Measurements from ENCODE around the gene DYNC2I2. TPM values are rescaled to one million over a fixed set of nuclear protein-coding genes. Genes with fewer than 3 reads are reported as not detected.

Gene DYNC2I2
- total RNA-seq, 3 donors from 2014 or later: 36.7 to 46.3 (median 43.7) TPM

DNA sequence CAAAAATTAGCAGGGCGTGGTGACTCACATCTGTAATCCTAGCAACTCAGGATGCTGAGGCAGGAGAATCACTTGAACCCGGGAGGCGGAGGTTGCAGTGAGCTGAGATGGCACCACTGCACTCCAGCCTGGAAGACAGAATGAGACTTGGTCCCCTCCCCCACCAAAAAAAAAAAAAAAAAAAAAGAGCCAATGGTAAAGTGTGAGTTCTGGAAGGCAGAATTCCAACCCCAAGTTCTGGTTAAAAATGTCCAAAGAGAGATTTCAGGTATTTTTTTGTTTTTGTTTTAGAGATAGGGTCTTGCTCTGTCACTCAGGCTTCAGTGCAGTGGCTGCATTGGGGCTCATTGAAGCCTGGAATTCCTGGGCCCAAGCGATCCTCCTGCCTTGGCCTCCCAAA is 30.8 kb upstream of the DYNC2I2 start:
- ATAC-seq (no peak), DNase-seq (no peak)
- no peaks in the 10 kb centered on the region for H3K9me3 ChIP-seq
- peaks cover 39% of the 10 kb centered on the region for H3K4me1 ChIP-seq (ENCODE audit: low read depth)
- no peaks in the 10 kb centered on the region for H3K36me3 ChIP-seq (ENCODE audit: low read depth)
- TF ChIP-seq CTCF (IDR thresholded peaks at IDR 0.05): no peak
- H3K4me3 ChIP-seq: no peak overlapping the region
- intact Hi-C loops (cut with DNase I, micrococcal nuclease): no loop called here

DNA sequence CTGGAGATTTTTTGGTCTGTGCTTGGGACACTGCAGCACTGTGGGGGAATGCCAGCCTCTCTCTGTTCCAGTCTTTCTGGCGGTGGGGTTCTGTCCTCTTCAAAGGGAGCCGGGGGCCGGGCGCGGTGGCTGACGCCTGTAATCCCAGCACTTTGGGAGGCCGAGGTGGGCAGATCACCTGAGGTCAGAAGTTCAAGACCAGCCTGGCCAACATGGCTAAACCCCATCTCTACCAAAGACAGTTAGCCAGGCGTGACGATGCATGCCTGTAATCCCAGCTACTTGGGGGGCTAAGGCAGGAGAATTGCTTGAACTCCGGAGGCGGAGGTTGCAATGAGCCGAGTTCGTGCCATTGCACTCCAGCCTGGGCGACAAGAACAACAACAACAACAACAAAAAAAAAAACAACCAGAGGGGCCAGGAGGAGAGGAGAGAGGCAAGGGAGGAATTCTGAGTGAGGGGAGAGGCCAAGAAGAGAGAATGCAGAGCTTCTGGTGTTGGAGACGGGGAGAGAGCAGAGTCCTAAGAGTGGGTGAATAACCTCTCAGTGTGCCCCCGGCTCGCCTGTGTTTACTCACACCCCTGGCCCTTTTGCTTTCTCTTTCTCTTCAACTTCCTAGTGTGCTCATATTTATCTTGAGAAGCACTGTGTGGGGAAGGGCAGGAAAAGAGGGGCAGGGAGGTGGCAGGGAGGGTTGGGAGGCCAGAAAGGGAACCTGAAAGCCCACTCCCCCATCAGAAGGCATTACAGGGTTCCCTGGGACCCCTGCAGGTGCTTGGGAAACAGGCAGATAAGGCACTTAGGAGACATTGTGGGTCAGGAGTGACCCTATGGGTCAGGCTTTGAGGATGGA is 29.2 kb upstream of the DYNC2I2 start:
- Histone ChIP-seq H3K4me1 (ENCODE audit: low read depth) (peaks cover 34% of the 10 kb centered on the region), H3K36me3 (ENCODE audit: low read depth) (no peaks in the 10 kb centered on the region), H3K9me3 (no peaks in the 10 kb centered on the region), H3K4me3 (no peak overlapping the region)
- intact Hi-C loops (cut with DNase I, micrococcal nuclease): no loop called here
- ATAC-seq (peak; percentile 21), DNase-seq (peak; percentile 59 to 74 (median 66))
- no peak for TF ChIP-seq CTCF (IDR thresholded peaks at IDR 0.05)

GRCh38 chr9:128684325-128685199 is 27.9 kb upstream of the DYNC2I2 start:
- H3K4me3 ChIP-seq: peak overlapping the region; percentile 38
- DNase-seq (peak; percentile 91 to 94 (median 92)), ATAC-seq (peak; percentile 76)
- no peaks in the 10 kb centered on the region for H3K9me3 ChIP-seq
- H3K36me3 ChIP-seq (ENCODE audit: low read depth): no peaks in the 10 kb centered on the region
- intact Hi-C loops (cut with DNase I, micrococcal nuclease): no loop called here
- H3K4me1 ChIP-seq (ENCODE audit: low read depth): peaks cover 29% of the 10 kb centered on the region
- no peak for TF ChIP-seq CTCF (IDR thresholded peaks at IDR 0.05)

GRCh38 chr9:128684065-128684324 is 27.3 kb upstream of the DYNC2I2 start:
- intact Hi-C loops (cut with DNase I, micrococcal nuclease): no loop called here
- H3K9me3 ChIP-seq: no peaks in the 10 kb centered on the region
- peaks cover 29% of the 10 kb centered on the region for H3K4me1 ChIP-seq (ENCODE audit: low read depth)
- ATAC-seq: peak; percentile 5
- no peak for TF ChIP-seq CTCF (IDR thresholded peaks at IDR 0.05)
- peak overlapping the region; percentile 38 for H3K4me3 ChIP-seq
- H3K36me3 ChIP-seq (ENCODE audit: low read depth): no peaks in the 10 kb centered on the region
- no peak for DNase-seq

GRCh38 chr9:128683340-128684064 is 26.9 kb upstream of the DYNC2I2 start:
- ATAC-seq (peak; percentile 60), DNase-seq (peak; percentile 73 to 84 (median 78))
- no peak for TF ChIP-seq CTCF (IDR thresholded peaks at IDR 0.05)
- H3K36me3 ChIP-seq (ENCODE audit: low read depth): no peaks in the 10 kb centered on the region
- H3K4me3 ChIP-seq: peak overlapping the region; percentile 38
- H3K4me1 ChIP-seq (ENCODE audit: low read depth): peaks cover 29% of the 10 kb centered on the region
- intact Hi-C loops (cut with DNase I, micrococcal nuclease): no loop called here
- no peaks in the 10 kb centered on the region for H3K9me3 ChIP-seq

All from mucosa of descending colon (tissue), 3 donors.